Neural progenitor cell (in vitro differentiated cells): Measurements from ENCODE around the gene PRND. TPM values are rescaled to one million over a fixed set of nuclear protein-coding genes. Genes with fewer than 3 reads are reported as not detected.

Experiments
- DNase-seq: peaks from one replicate; pipeline ENCODE4 v3.0.0-alpha.2; 2016; ENCODE audit warnings: low spot score
- H2AFZ ChIP-seq: fragments of 200-600 bp; sonication (generic); replicated peaks from 2 replicates; pipeline ENCODE4 v1.6.1; 2016; ENCODE audit warnings: antibody characterized with exemption
- H3F3A ChIP-seq: fragments of 200-600 bp; sonication (generic); 2 replicates; pipeline ENCODE4 v1.6.1; 2016; ENCODE audit warnings: antibody characterized with exemption, low read depth
- H3K27ac ChIP-seq: fragments of 200-600 bp; sonication (generic); 2 replicates; pipeline ENCODE4 v1.5.1; 2016; ENCODE audit warnings: mild to moderate bottlenecking
- H3K27me3 ChIP-seq: fragments of 200-600 bp; sonication (generic); 2 replicates; pipeline ENCODE4 v1.6.1; 2016; ENCODE audit warnings: mild to moderate bottlenecking, moderate library complexity
- H3K36me3 ChIP-seq: fragments of 200-600 bp; sonication (generic); 2 replicates; pipeline ENCODE4 v1.5.1; 2016
- H3K4me1 ChIP-seq: fragments of 200-600 bp; sonication (generic); 2 replicates; pipeline ENCODE4 v1.6.1; 2016; ENCODE audit warnings: mixed run types
- H3K4me2 ChIP-seq: fragments of 200-600 bp; sonication (generic); 2 replicates; pipeline ENCODE4 v1.6.1; 2016
- H3K4me3 ChIP-seq: fragments of 200-600 bp; sonication (generic); 2 replicates; pipeline ENCODE4 v1.5.1; 2016
- H3K79me2 ChIP-seq: fragments of 200-600 bp; sonication (generic); 2 replicates; pipeline ENCODE4 v1.6.1; 2016; ENCODE audit warnings: low read depth
- H3K9ac ChIP-seq: fragments of 200-600 bp; sonication (generic); 2 replicates; pipeline ENCODE4 v1.6.1; 2016
- H3K9me3 ChIP-seq: fragments of 200-600 bp; sonication (generic); 2 replicates; pipeline ENCODE4 v1.5.1; 2016; ENCODE audit warnings: low read depth
- H4K20me1 ChIP-seq: fragments of 200-600 bp; sonication (generic); 2 replicates; pipeline ENCODE4 v1.6.1; 2016; ENCODE audit warnings: low read depth
- H3K27ac Mint-ChIP-seq: 3 replicates; pipeline ENCODE4 v1.8.0; 2021; ENCODE audit warnings: mixed read lengths
- H3K27me3 Mint-ChIP-seq: 2 replicates; pipeline ENCODE4 v1.8.0; 2022; ENCODE audit warnings: low read depth, mild to moderate bottlenecking, inconsistent platforms, moderate library complexity, mixed read lengths; ENCODE audit not compliant: insufficient read depth
- H3K36me3 Mint-ChIP-seq: 3 replicates; pipeline ENCODE4 v1.8.0; 2021; ENCODE audit warnings: mixed read lengths
- H3K4me1 Mint-ChIP-seq: 3 replicates; pipeline ENCODE4 v1.8.0; 2021; ENCODE audit warnings: mixed read lengths
- H3K4me3 Mint-ChIP-seq: 3 replicates; pipeline ENCODE4 v1.8.0; 2021; ENCODE audit warnings: mild to moderate bottlenecking, moderate library complexity, mixed read lengths
- H3K9me3 Mint-ChIP-seq: 3 replicates; pipeline ENCODE4 v1.8.0; 2020; ENCODE audit warnings: mixed read lengths
- EZH2 ChIP-seq: fragments of 200-600 bp; sonication (generic); IDR thresholded peaks from 2 replicates; pipeline ENCODE4 v1.6.1; 2017; ENCODE audit warnings: antibody characterized with exemption, mild to moderate bottlenecking, moderate library complexity
- EZH2phosphoT487 ChIP-seq: fragments of 200-600 bp; sonication (generic); IDR thresholded peaks from 2 replicates; pipeline ENCODE4 v1.6.1; 2017; ENCODE audit warnings: antibody characterized with exemption
- total RNA-seq: library from RNA; depleted of rRNA; stranded (reverse); fragments of >200 nt; gene quantifications from 2 replicates; pipeline ENCODE4 v1.2.3, GENCODE V29; 2015; ENCODE audit warnings: low replicate concordance
- TF ChIP-seq, protein P1 (sequence below): fragments of 200-600 bp; sonication (generic); IDR thresholded peaks from 2 replicates; pipeline ENCODE4 v1.5.1; 2017; ENCODE audit warnings: antibody characterized with exemption, mild to moderate bottlenecking

Gene PRND
- total RNA-seq, 1 donor from 2014 or later, result not detected

DNA sequence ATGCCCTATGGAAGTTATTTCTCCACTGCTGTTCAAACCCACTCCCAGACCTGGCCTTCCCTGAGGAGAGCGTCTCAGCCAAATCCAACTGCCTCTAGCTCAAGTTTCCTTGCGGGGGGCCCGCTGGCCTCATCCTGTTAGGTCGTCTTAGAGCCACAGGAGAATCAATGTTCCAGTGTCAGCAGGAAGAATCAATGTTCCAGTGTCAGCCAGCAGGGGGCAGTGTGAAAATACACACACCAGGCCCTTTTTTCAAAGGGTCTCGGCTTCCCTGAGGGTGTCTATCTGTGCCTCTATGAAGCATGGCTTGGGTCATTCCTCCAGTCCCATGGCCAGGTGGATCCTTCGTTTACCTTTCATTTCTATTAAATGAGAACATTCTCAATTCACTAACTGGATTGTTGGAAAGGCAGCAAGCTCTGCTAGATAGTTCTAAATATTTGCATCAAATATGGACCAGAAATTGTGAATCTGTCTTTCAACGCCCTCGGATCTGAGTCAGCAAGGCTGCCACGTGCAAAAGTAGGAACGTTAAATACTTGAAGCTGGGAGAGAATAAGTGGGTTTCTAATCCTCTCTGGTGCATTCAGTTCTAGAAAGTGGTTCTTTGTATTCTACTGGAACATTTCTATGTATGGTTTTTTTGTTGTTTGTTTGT lies 19.2 kb downstream of the PRND start:
- H3K9me3 Mint-ChIP-seq, result no peaks in the 10 kb centered on the region
- H3K27ac Mint-ChIP-seq, result no peak overlapping the region
- no peak overlapping the region for H3K4me3 Mint-ChIP-seq
- TF ChIP-seq EZH2, result no peak
- TF ChIP-seq, protein P1, sequence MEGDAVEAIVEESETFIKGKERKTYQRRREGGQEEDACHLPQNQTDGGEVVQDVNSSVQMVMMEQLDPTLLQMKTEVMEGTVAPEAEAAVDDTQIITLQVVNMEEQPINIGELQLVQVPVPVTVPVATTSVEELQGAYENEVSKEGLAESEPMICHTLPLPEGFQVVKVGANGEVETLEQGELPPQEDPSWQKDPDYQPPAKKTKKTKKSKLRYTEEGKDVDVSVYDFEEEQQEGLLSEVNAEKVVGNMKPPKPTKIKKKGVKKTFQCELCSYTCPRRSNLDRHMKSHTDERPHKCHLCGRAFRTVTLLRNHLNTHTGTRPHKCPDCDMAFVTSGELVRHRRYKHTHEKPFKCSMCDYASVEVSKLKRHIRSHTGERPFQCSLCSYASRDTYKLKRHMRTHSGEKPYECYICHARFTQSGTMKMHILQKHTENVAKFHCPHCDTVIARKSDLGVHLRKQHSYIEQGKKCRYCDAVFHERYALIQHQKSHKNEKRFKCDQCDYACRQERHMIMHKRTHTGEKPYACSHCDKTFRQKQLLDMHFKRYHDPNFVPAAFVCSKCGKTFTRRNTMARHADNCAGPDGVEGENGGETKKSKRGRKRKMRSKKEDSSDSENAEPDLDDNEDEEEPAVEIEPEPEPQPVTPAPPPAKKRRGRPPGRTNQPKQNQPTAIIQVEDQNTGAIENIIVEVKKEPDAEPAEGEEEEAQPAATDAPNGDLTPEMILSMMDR, result peak; percentile 82
- no peaks in the 10 kb centered on the region for H3K4me1 Mint-ChIP-seq
- Histone ChIP-seq H3K9me3 (no peaks in the 10 kb centered on the region), H3K4me2 (no peak overlapping the region), H3K36me3 (no peaks in the 10 kb centered on the region), H4K20me1 (no peaks in the 10 kb centered on the region), H3K27ac (no peak overlapping the region), H3K4me1 (no peaks in the 10 kb centered on the region), H3F3A (no peaks in the 10 kb centered on the region), H3K9ac (no peak overlapping the region), H3K79me2 (no peaks in the 10 kb centered on the region), H2AFZ (peak overlapping the region; percentile 74), H3K4me3 (no peak overlapping the region), H3K27me3 (peaks cover 8% of the 10 kb centered on the region)
- peaks cover 5% of the 10 kb centered on the region for H3K27me3 Mint-ChIP-seq
- no peaks in the 10 kb centered on the region for H3K36me3 Mint-ChIP-seq
- peak; percentile 77 for DNase-seq

DNA sequence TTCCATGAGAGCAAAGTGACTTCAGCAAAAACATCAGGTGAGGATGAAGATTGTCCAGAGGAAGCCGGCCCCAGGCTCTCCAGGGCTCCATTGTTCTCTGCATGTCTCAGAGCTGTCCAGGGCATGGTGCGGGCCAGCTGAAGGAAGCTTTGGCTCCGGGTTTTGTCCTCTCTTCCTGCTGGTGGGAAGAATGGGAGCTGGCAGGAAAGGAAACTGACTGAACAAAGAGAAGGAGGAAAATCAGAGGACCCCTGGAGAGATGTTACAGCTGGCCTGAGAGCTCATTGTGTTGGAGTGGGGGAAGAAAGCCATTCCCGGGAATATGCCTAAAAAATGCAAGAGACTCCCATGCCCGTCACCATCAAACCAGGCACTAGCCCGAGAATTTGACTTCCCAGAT lies 27.1 kb downstream of the PRND start:
- Mint-ChIP-seq H3K36me3 (no peaks in the 10 kb centered on the region), H3K27me3 (peaks cover 2% of the 10 kb centered on the region), H3K4me3 (no peak overlapping the region), H3K4me1 (peaks cover 12% of the 10 kb centered on the region), H3K9me3 (peaks cover 2% of the 10 kb centered on the region), H3K27ac (no peak overlapping the region)
- H3K4me3 ChIP-seq, result no peak overlapping the region
- H3K9ac ChIP-seq, result no peak overlapping the region
- H3K27me3 ChIP-seq, result peaks cover 40% of the 10 kb centered on the region
- peak overlapping the region; percentile 54 for H3K4me2 ChIP-seq
- H3K9me3 ChIP-seq, result no peaks in the 10 kb centered on the region
- no peaks in the 10 kb centered on the region for H4K20me1 ChIP-seq
- TF ChIP-seq EZH2, result no peak
- no peak for TF ChIP-seq EZH2phosphoT487
- TF ChIP-seq, protein P1, result no peak
- no peak overlapping the region for H2AFZ ChIP-seq
- H3F3A ChIP-seq, result no peaks in the 10 kb centered on the region
- peak; percentile 47 for DNase-seq
- no peaks in the 10 kb centered on the region for H3K79me2 ChIP-seq
- H3K27ac ChIP-seq, result no peak overlapping the region
- peaks cover 12% of the 10 kb centered on the region for H3K4me1 ChIP-seq
- no peaks in the 10 kb centered on the region for H3K36me3 ChIP-seq

DNA sequence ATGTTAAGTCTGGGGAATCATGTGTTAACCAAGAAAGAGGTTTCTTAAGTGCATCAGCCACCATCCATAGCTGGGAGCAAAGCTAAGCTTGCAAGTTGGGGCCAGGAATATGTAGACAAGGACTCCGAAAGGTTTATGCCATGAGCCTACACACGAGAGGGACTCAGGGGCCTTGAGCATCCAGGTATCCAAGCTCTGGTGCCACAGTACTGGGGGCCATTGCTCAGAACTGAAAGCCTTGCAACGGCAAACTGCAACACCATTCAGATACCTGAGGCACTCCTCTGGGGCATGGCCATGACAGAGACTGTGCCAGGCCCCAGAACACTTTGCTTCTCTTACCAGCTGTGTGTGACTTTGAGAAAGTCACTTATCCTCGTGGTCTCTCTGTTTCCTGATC lies 27.6 kb downstream of the PRND start:
- H3K9me3 ChIP-seq, result no peaks in the 10 kb centered on the region
- H3K36me3 Mint-ChIP-seq, result no peaks in the 10 kb centered on the region
- peaks cover 2% of the 10 kb centered on the region for H3K27me3 Mint-ChIP-seq
- no peak overlapping the region for H3K4me3 Mint-ChIP-seq
- peaks cover 2% of the 10 kb centered on the region for H3K9me3 Mint-ChIP-seq
- peaks cover 12% of the 10 kb centered on the region for H3K4me1 Mint-ChIP-seq
- H3K27ac ChIP-seq, result no peak overlapping the region
- no peak for TF ChIP-seq EZH2phosphoT487
- TF ChIP-seq, protein P1, result no peak
- TF ChIP-seq EZH2, result no peak
- peaks cover 40% of the 10 kb centered on the region for H3K27me3 ChIP-seq
- no peak overlapping the region for H3K27ac Mint-ChIP-seq
- no peak overlapping the region for H3K9ac ChIP-seq
- no peaks in the 10 kb centered on the region for H3F3A ChIP-seq
- H3K4me2 ChIP-seq, result peak overlapping the region; percentile 54
- no peaks in the 10 kb centered on the region for H3K36me3 ChIP-seq
- no peak overlapping the region for H2AFZ ChIP-seq
- no peak for DNase-seq
- H3K4me3 ChIP-seq, result no peak overlapping the region
- H3K4me1 ChIP-seq, result peaks cover 12% of the 10 kb centered on the region
- H3K79me2 ChIP-seq, result no peaks in the 10 kb centered on the region
- H4K20me1 ChIP-seq, result no peaks in the 10 kb centered on the region
